DOHH2 (cell line): ENCODE measurements around the gene HCN4.

ENCODE experiments used
- H3F3A ChIP-seq: fragments of 200-600 bp; sonication (generic), shearing (Covaris generic); 2 replicates; pipeline ENCODE4 v1.6.0; 2016; ENCODE audit warnings: antibody characterized with exemption, mild to moderate bottlenecking; ENCODE audit not compliant: control insufficient read depth, insufficient read depth
- H3K27ac ChIP-seq: fragments of 200-600 bp; sonication (generic); 2 replicates; pipeline ENCODE4 v1.5.1; 2014; ENCODE audit warnings: low read depth, mild to moderate bottlenecking, low read length, moderate library complexity
- H3K27me3 ChIP-seq: fragments of 200-600 bp; sonication (generic); 2 replicates; pipeline ENCODE4 v1.6.1; 2014; ENCODE audit warnings: mild to moderate bottlenecking, low read length, mixed read lengths; ENCODE audit not compliant: control insufficient read depth
- H3K36me3 ChIP-seq: fragments of 200-600 bp; sonication (generic); 2 replicates; pipeline ENCODE4 v1.6.1; 2014; ENCODE audit warnings: mild to moderate bottlenecking, low read length, moderate library complexity, mixed read lengths; ENCODE audit not compliant: control insufficient read depth
- H3K4me1 ChIP-seq: fragments of 200-600 bp; sonication (generic); 2 replicates; pipeline ENCODE4 v1.6.1; 2014; ENCODE audit warnings: mild to moderate bottlenecking, low read length, mixed read lengths; ENCODE audit not compliant: control insufficient read depth
- H3K4me2 ChIP-seq: fragments of 200-600 bp; sonication (generic); 2 replicates; pipeline ENCODE4 v1.6.0; 2014; ENCODE audit warnings: mild to moderate bottlenecking, low read length, moderate library complexity
- H3K4me3 ChIP-seq: fragments of 200-600 bp; sonication (generic); 2 replicates; pipeline ENCODE4 v1.5.1; 2014; ENCODE audit warnings: mild to moderate bottlenecking, low read length, mixed read lengths
- H3K79me2 ChIP-seq: fragments of 200-600 bp; sonication (generic); 2 replicates; pipeline ENCODE4 v1.6.1; 2014; ENCODE audit warnings: mild to moderate bottlenecking, low read length, mixed read lengths; ENCODE audit not compliant: control insufficient read depth
- H3K9me2 ChIP-seq: fragments of 200-600 bp; sonication (generic); replicated peaks from 2 replicates; pipeline ENCODE4 v1.6.1; 2014; ENCODE audit warnings: mild to moderate bottlenecking, low read length, mixed read lengths; ENCODE audit not compliant: control insufficient read depth
- H3K9me3 ChIP-seq: fragments of 200-600 bp; sonication (generic); 2 replicates; pipeline ENCODE4 v1.6.1; 2014; ENCODE audit warnings: antibody characterized with exemption, low read length, mixed read lengths; ENCODE audit not compliant: control insufficient read depth, insufficient read depth
- H4K20me1 ChIP-seq: fragments of 200-600 bp; sonication (generic); 2 replicates; pipeline ENCODE4 v1.6.0; 2014; ENCODE audit warnings: low read depth, mild to moderate bottlenecking, antibody characterized with exemption, low read length, moderate library complexity; ENCODE audit not compliant: control insufficient read depth, insufficient read depth
- CTCF ChIP-seq: fragments of 200-600 bp; sonication (generic); IDR thresholded peaks from one replicate; pipeline ENCODE4 v1.5.1; 2014; ENCODE audit warnings: antibody characterized with exemption, mild to moderate bottlenecking, low read depth, low read length; ENCODE audit not compliant: poor library complexity, severe bottlenecking
- EZH2phosphoT487 ChIP-seq: fragments of 200-600 bp; sonication (generic); IDR thresholded peaks from 2 replicates; pipeline ENCODE4 v1.6.1; 2017; ENCODE audit warnings: borderline replicate concordance, mild to moderate bottlenecking, antibody characterized with exemption, low read length, moderate library complexity, mixed read lengths

The HCN4 gene

GRCh38 chr15:73346735-73347312 lies 21.9 kb downstream of the HCN4 start:
- TF ChIP-seq CTCF (no peak), EZH2phosphoT487 (no peak)
- no peaks in the 10 kb centered on the region for H3K9me3 ChIP-seq
- no peaks in the 10 kb centered on the region for H3F3A ChIP-seq
- H3K4me2 ChIP-seq = no peak overlapping the region
- H3K36me3 ChIP-seq = no peaks in the 10 kb centered on the region
- H3K9me2 ChIP-seq = no peaks in the 10 kb centered on the region
- H3K4me3 ChIP-seq = no peak overlapping the region
- no peaks in the 10 kb centered on the region for H3K4me1 ChIP-seq
- no peaks in the 10 kb centered on the region for H4K20me1 ChIP-seq
- H3K79me2 ChIP-seq = no peaks in the 10 kb centered on the region
- H3K27ac ChIP-seq = no peak overlapping the region
- H3K27me3 ChIP-seq = no peaks in the 10 kb centered on the region

GRCh38 chr15:73345658-73346057 lies 23.1 kb downstream of the HCN4 start:
- H3K4me1 ChIP-seq = no peaks in the 10 kb centered on the region
- H3K36me3 ChIP-seq = no peaks in the 10 kb centered on the region
- no peaks in the 10 kb centered on the region for H3K79me2 ChIP-seq
- H3K27ac ChIP-seq = no peak overlapping the region
- no peaks in the 10 kb centered on the region for H3K27me3 ChIP-seq
- no peak overlapping the region for H3K4me3 ChIP-seq
- H3K9me3 ChIP-seq = no peaks in the 10 kb centered on the region
- H3K9me2 ChIP-seq = no peaks in the 10 kb centered on the region
- TF ChIP-seq EZH2phosphoT487 (no peak), CTCF (no peak)
- H4K20me1 ChIP-seq = no peaks in the 10 kb centered on the region
- H3K4me2 ChIP-seq = no peak overlapping the region
- no peaks in the 10 kb centered on the region for H3F3A ChIP-seq

- TF ChIP-seq EZH2phosphoT487 = no peak
- TF ChIP-seq CTCF = no peak
- Histone ChIP-seq H3K27me3 (no peaks in the 10 kb centered on the region), H3F3A (no peaks in the 10 kb centered on the region), H3K4me2 (no peak overlapping the region), H4K20me1 (no peaks in the 10 kb centered on the region), H3K9me2 (no peaks in the 10 kb centered on the region), H3K4me1 (no peaks in the 10 kb centered on the region), H3K4me3 (no peak overlapping the region), H3K9me3 (no peaks in the 10 kb centered on the region), H3K36me3 (no peaks in the 10 kb centered on the region), H3K79me2 (no peaks in the 10 kb centered on the region), H3K27ac (no peak overlapping the region)
Observed at GRCh38 chr15:73344056-73344455, 24.7 kb downstream of the HCN4 start.
